ENCODE data around the gene SQSTM1.
"Not testable (repeated sequence)": the region's sequence is repeated elsewhere in the genome, so short reads cannot be mapped to it uniquely, and the experiment has no call there.

SQSTM1 gene

GRCh38 chr5:179833709-179834070, 13.0 kb downstream of the SQSTM1 start:
- H3K27me3 ChIP-seq (ENCODE audit: control insufficient read depth in 2 of 2, insufficient read depth in 2 of 2, low read length in 2 of 2): no peaks in the 10 kb centered on the region
- H3K36me3 ChIP-seq (ENCODE audit: control insufficient read depth in 2 of 2, insufficient read depth in 2 of 2, low read length in 2 of 2): peaks cover 73 to 79% of the 10 kb centered on the region in 2 donors
- H3K4me3 ChIP-seq (ENCODE audit: low read length in 2 of 2): no peak overlapping the region
- no peak overlapping the region for H3K9ac ChIP-seq (ENCODE audit: low read depth in 1 of 2, low read length in 2 of 2)
- H3K9me3 ChIP-seq (ENCODE audit: control insufficient read depth in 2 of 2, low read length in 2 of 2): no peaks in the 10 kb centered on the region
- H3K4me1 ChIP-seq (ENCODE audit: control insufficient read depth in 2 of 2, insufficient read depth in 2 of 2, low read length in 2 of 2): peaks cover 0 to 8% of the 10 kb centered on the region in 2 donors
- H3K27ac ChIP-seq (ENCODE audit: low read depth in 2 of 2, low read length in 2 of 2): no peak overlapping the region

GRCh38 chr5:179834120-179834519, 13.4 kb downstream of the SQSTM1 start:
- Histone ChIP-seq H3K4me1 (ENCODE audit: control insufficient read depth in 2 of 2, insufficient read depth in 2 of 2, low read length in 2 of 2) (peaks cover 0 to 8% of the 10 kb centered on the region in 2 donors), H3K27ac (ENCODE audit: low read depth in 2 of 2, low read length in 2 of 2) (no peak overlapping the region), H3K9me3 (ENCODE audit: control insufficient read depth in 2 of 2, low read length in 2 of 2) (no peaks in the 10 kb centered on the region), H3K4me3 (ENCODE audit: low read length in 2 of 2) (no peak overlapping the region), H3K27me3 (ENCODE audit: control insufficient read depth in 2 of 2, insufficient read depth in 2 of 2, low read length in 2 of 2) (no peaks in the 10 kb centered on the region), H3K36me3 (ENCODE audit: control insufficient read depth in 2 of 2, insufficient read depth in 2 of 2, low read length in 2 of 2) (peaks cover 69 to 76% of the 10 kb centered on the region in 2 donors), H3K9ac (ENCODE audit: low read depth in 1 of 2, low read length in 2 of 2) (no peak overlapping the region)

- not testable (repeated sequence) for H3K4me3 ChIP-seq (ENCODE audit: low read length in 2 of 2); H3K4me1 ChIP-seq (ENCODE audit: control insufficient read depth in 2 of 2, insufficient read depth in 2 of 2, low read length in 2 of 2); H3K27me3 ChIP-seq (ENCODE audit: control insufficient read depth in 2 of 2, insufficient read depth in 2 of 2, low read length in 2 of 2); H3K9ac ChIP-seq (ENCODE audit: low read depth in 1 of 2, low read length in 2 of 2); H3K9me3 ChIP-seq (ENCODE audit: control insufficient read depth in 2 of 2, low read length in 2 of 2); H3K27ac ChIP-seq (ENCODE audit: low read depth in 2 of 2, low read length in 2 of 2)
- peaks cover 69 to 74% of the 10 kb centered on the region in 2 donors for H3K36me3 ChIP-seq (ENCODE audit: control insufficient read depth in 2 of 2, insufficient read depth in 2 of 2, low read length in 2 of 2)
Observed at GRCh38 chr5:179834871-179835270, 14.2 kb downstream of the SQSTM1 start.

GRCh38 chr5:179836225-179837019, 15.7 kb downstream of the SQSTM1 start:
- Histone ChIP-seq H3K27me3 (ENCODE audit: control insufficient read depth in 2 of 2, insufficient read depth in 2 of 2, low read length in 2 of 2) (no peaks in the 10 kb centered on the region), H3K9me3 (ENCODE audit: control insufficient read depth in 2 of 2, low read length in 2 of 2) (no peaks in the 10 kb centered on the region), H3K27ac (ENCODE audit: low read depth in 2 of 2, low read length in 2 of 2) (peak overlapping the region; percentile 29 to 43), H3K4me3 (ENCODE audit: low read length in 2 of 2) (no peak overlapping the region), H3K4me1 (ENCODE audit: control insufficient read depth in 2 of 2, insufficient read depth in 2 of 2, low read length in 2 of 2) (peaks cover 0 to 8% of the 10 kb centered on the region in 2 donors), H3K36me3 (ENCODE audit: control insufficient read depth in 2 of 2, insufficient read depth in 2 of 2, low read length in 2 of 2) (peaks cover 59 to 67% of the 10 kb centered on the region in 2 donors), H3K9ac (ENCODE audit: low read depth in 1 of 2, low read length in 2 of 2) (peak overlapping the region in 1 of 2 donors; percentile 26)

GRCh38 chr5:179837076-179838011, 16.6 kb downstream of the SQSTM1 start:
- Histone ChIP-seq H3K4me1 (ENCODE audit: control insufficient read depth in 2 of 2, insufficient read depth in 2 of 2, low read length in 2 of 2) (peaks cover 0 to 8% of the 10 kb centered on the region in 2 donors), H3K9ac (ENCODE audit: low read depth in 1 of 2, low read length in 2 of 2) (no peak overlapping the region), H3K4me3 (ENCODE audit: low read length in 2 of 2) (no peak overlapping the region), H3K27ac (ENCODE audit: low read depth in 2 of 2, low read length in 2 of 2) (peak overlapping the region in 1 of 2 donors; percentile 29), H3K36me3 (ENCODE audit: control insufficient read depth in 2 of 2, insufficient read depth in 2 of 2, low read length in 2 of 2) (peaks cover 56 to 62% of the 10 kb centered on the region in 2 donors), H3K27me3 (ENCODE audit: control insufficient read depth in 2 of 2, insufficient read depth in 2 of 2, low read length in 2 of 2) (no peaks in the 10 kb centered on the region), H3K9me3 (ENCODE audit: control insufficient read depth in 2 of 2, low read length in 2 of 2) (no peaks in the 10 kb centered on the region)

- no peak overlapping the region for H3K4me3 ChIP-seq (ENCODE audit: low read length in 2 of 2)
- peaks cover 0 to 8% of the 10 kb centered on the region in 2 donors for H3K4me1 ChIP-seq (ENCODE audit: control insufficient read depth in 2 of 2, insufficient read depth in 2 of 2, low read length in 2 of 2)
- no peak overlapping the region for H3K27ac ChIP-seq (ENCODE audit: low read depth in 2 of 2, low read length in 2 of 2)
- H3K9me3 ChIP-seq (ENCODE audit: control insufficient read depth in 2 of 2, low read length in 2 of 2): no peaks in the 10 kb centered on the region
- no peaks in the 10 kb centered on the region for H3K27me3 ChIP-seq (ENCODE audit: control insufficient read depth in 2 of 2, insufficient read depth in 2 of 2, low read length in 2 of 2)
- no peak overlapping the region for H3K9ac ChIP-seq (ENCODE audit: low read depth in 1 of 2, low read length in 2 of 2)
- H3K36me3 ChIP-seq (ENCODE audit: control insufficient read depth in 2 of 2, insufficient read depth in 2 of 2, low read length in 2 of 2): peaks cover 45% of the 10 kb centered on the region in 2 donors
Observed at GRCh38 chr5:179839328-179840256, 18.9 kb downstream of the SQSTM1 start.

- Histone ChIP-seq H3K4me3 (ENCODE audit: low read length in 2 of 2) (no peak overlapping the region), H3K36me3 (ENCODE audit: control insufficient read depth in 2 of 2, insufficient read depth in 2 of 2, low read length in 2 of 2) (peaks cover 45% of the 10 kb centered on the region in 2 donors), H3K9me3 (ENCODE audit: control insufficient read depth in 2 of 2, low read length in 2 of 2) (no peaks in the 10 kb centered on the region), H3K27ac (ENCODE audit: low read depth in 2 of 2, low read length in 2 of 2) (no peak overlapping the region), H3K9ac (ENCODE audit: low read depth in 1 of 2, low read length in 2 of 2) (no peak overlapping the region), H3K27me3 (ENCODE audit: control insufficient read depth in 2 of 2, insufficient read depth in 2 of 2, low read length in 2 of 2) (no peaks in the 10 kb centered on the region), H3K4me1 (ENCODE audit: control insufficient read depth in 2 of 2, insufficient read depth in 2 of 2, low read length in 2 of 2) (peaks cover 0 to 8% of the 10 kb centered on the region in 2 donors)
Observed at GRCh38 chr5:179840321-179840720, 19.6 kb downstream of the SQSTM1 start.

GRCh38 chr5:179840766-179841165, 20.1 kb downstream of the SQSTM1 start:
- Histone ChIP-seq H3K36me3 (ENCODE audit: control insufficient read depth in 2 of 2, insufficient read depth in 2 of 2, low read length in 2 of 2) (peaks cover 45% of the 10 kb centered on the region in 2 donors), H3K27me3 (ENCODE audit: control insufficient read depth in 2 of 2, insufficient read depth in 2 of 2, low read length in 2 of 2) (no peaks in the 10 kb centered on the region), H3K9me3 (ENCODE audit: control insufficient read depth in 2 of 2, low read length in 2 of 2) (no peaks in the 10 kb centered on the region), H3K27ac (ENCODE audit: low read depth in 2 of 2, low read length in 2 of 2) (no peak overlapping the region), H3K4me3 (ENCODE audit: low read length in 2 of 2) (no peak overlapping the region), H3K4me1 (ENCODE audit: control insufficient read depth in 2 of 2, insufficient read depth in 2 of 2, low read length in 2 of 2) (peaks cover 0 to 8% of the 10 kb centered on the region in 2 donors), H3K9ac (ENCODE audit: low read depth in 1 of 2, low read length in 2 of 2) (no peak overlapping the region)

- H3K9me3 ChIP-seq (ENCODE audit: control insufficient read depth in 2 of 2, low read length in 2 of 2): no peaks in the 10 kb centered on the region
- H3K4me3 ChIP-seq (ENCODE audit: low read length in 2 of 2): no peak overlapping the region
- peaks cover 0 to under 1% of the 10 kb centered on the region in 2 donors for H3K4me1 ChIP-seq (ENCODE audit: control insufficient read depth in 2 of 2, insufficient read depth in 2 of 2, low read length in 2 of 2)
- H3K36me3 ChIP-seq (ENCODE audit: control insufficient read depth in 2 of 2, insufficient read depth in 2 of 2, low read length in 2 of 2): peaks cover 37 to 39% of the 10 kb centered on the region in 2 donors
- H3K27me3 ChIP-seq (ENCODE audit: control insufficient read depth in 2 of 2, insufficient read depth in 2 of 2, low read length in 2 of 2): no peaks in the 10 kb centered on the region
- no peak overlapping the region for H3K9ac ChIP-seq (ENCODE audit: low read depth in 1 of 2, low read length in 2 of 2)
- no peak overlapping the region for H3K27ac ChIP-seq (ENCODE audit: low read depth in 2 of 2, low read length in 2 of 2)
Observed at GRCh38 chr5:179841621-179842020, 20.9 kb downstream of the SQSTM1 start.
